Measurements from ENCODE around the gene GPR139.

Gene GPR139

GRCh38 chr16:20051611-20052010 is 22.1 kb downstream of the GPR139 start:
- no peak for DNase-seq

DNA sequence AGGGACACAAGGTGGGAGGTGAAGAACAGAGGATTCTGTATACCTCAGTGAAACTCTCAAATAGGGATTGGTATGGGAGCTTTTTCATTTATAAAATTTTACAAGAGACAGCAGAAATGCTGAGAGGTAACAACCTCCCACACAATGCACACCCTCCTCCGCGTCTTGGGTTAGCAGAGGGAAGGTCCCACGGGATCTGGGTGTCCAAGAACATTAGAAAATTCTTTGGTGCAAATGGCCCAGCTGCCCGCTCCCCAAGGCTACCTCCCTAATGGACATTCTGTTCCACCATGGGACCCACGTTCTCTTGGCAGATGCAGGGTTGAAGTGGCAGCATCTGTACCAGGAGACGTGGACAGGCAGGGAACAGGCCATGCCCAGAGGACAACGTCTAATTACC is 22.5 kb downstream of the GPR139 start:
- DNase-seq = no peak

- DNase-seq = no peak
Observed at GRCh38 chr16:20049831-20050230, 23.9 kb downstream of the GPR139 start.

DNA sequence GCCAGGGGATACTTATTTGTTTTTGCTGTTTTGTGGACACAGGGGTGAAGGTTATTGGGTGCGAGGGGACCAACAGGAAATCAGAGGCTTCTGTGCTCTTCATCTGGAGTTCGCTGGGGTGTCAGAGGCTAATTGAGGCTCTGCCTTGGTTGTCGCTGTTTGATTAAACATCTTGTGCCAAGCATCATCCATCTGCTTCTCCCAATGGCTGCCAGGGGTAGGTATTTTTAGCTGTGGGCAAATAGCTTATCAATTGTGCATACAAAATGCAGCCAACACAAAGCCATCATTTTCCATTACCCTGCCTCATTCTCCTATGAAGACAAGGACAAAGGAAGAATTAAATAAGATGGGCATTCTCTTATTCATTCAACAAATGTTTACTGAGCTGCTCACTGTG is 27.8 kb downstream of the GPR139 start:
- no peak for DNase-seq

DNA sequence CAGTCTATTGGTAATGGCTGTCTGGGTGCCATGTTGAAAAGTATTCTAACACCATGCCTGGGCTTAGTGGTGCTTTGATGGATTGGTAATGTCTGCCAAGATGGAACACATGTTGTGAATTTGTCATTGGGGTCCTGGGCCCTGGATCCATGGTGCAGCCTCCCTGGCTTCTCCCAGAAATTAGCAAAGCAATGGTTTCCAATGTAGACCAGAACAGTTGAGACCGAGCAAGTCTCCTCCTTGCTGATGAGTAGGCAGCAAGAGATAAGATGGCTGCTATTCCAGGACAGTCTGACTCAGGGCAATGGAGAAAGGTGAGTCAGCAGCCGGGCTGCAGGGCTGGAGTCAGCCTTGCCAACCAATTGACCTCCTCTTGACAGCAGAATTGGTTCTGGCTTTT is 30.8 kb downstream of the GPR139 start:
- DNase-seq = no peak

DNA sequence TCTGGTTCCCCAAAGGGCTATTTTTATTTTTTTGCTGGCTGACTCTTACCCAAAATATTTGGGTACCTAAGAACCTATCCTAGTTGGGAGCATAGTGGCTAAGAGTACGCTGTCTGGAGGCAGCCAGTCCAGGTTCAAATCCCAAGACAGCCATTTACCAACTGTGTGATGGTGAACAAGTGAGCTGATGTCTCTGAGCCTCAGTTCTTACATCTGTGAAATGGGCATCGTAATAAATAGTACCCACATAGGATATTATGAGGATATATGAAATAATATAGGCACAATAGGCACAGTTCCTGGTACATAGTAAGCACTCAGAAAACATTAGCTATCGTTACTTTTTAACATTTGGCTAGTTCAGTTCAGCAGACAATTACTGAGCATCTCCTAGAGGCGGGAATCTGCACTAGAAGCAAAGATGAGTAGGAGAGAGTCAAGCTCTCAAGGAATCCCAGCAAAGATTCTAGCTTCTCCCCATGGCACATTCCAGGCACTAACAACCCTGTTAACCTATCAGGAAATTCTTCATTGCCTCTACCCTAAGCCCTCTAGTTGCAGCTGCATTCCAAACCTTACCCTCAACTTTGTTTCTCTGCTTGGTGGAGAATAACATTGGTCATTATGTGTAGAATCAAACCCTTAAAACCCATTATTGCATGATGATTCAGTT is 31.6 kb downstream of the GPR139 start:
- DNase-seq = no peak

DNA sequence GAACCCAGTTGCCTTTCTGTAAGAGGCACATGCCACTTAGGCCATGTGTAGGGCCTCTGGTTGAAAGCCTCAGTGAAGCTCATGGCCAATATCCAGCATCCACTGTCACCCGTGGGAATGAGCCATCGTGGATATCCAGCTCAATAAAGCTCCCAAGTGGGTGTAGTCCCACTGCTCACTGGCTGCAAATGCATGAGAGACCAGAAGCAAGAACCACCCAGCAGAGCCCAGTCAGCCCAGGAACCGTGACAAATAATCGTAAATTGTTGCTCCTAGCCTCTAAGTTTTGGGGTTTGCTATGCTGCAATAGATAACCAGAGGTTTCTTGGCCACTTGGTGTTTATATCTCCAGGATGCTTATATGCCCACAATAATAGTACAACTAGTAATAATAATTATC is 33.7 kb downstream of the GPR139 start:
- DNase-seq = no peak

- DNase-seq = no peak
Observed at GRCh38 chr16:20029611-20030010, 44.1 kb downstream of the GPR139 start.

- DNase-seq = no peak
Observed at GRCh38 chr16:20026361-20027072, 47.2 kb downstream of the GPR139 start.

DNA sequence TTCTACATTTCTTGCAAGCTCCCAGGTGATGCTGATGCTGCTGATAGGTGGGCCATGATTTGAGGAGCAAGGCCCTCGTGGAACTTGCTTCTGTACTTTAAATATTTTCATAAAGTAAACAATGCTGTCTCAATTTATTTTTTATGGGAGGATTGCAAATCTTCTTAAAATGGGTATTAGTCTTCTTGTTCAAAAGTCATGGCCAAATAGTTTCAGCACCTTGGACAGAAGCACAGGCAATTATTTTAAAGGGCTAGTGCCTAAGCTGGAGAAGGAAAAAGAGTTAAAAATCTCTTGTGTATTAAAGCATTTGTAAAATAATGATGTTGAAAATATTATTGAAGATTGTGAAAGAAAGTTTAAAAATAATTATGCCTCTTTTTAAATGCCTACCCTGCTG is 50.5 kb downstream of the GPR139 start:
- DNase-seq = no peak

DNA sequence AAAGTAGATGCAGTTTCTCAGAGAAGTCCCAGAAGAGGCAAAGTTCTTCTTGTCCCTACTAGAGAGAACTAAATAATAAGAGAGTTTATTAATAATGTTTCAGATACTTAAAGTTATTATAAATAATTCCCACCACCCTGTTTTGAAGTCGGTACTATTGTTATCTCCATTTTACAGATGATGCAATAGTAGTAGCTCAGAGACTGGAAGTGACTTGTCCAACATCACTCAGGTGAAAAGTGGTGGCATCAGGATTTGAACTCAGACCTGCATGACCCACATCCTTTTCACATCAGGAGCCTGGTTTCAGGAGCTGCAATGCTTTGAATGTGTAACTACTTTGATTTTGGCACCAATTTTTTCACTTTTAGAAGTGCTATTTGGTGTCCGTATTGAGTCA is 52.7 kb downstream of the GPR139 start:
- DNase-seq = no peak

DNA sequence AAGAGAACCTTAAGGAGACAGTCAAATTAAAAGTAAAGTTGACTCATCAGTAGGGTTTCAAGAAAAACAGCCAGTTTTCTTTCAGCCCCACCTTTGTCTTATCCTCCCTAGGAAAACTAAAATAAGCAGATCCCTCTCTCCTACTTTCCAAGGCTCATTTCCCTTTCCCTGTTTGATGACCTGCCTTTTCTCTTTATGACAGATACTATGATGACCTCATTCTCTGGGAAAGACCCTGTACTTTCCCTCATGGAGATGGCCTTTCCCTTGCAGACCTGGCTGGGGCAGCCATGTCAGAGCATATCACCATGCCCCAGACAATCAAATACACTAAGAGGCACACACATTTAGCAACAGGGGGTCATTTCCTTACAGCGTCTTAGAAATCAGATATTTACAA is 53.6 kb downstream of the GPR139 start:
- DNase-seq = no peak

- DNase-seq = no peak
Observed at GRCh38 chr16:20016234-20016633, 57.5 kb downstream of the GPR139 start.

GRCh38 chr16:20004931-20005330 is 68.8 kb downstream of the GPR139 start:
- DNase-seq = no peak

DNA sequence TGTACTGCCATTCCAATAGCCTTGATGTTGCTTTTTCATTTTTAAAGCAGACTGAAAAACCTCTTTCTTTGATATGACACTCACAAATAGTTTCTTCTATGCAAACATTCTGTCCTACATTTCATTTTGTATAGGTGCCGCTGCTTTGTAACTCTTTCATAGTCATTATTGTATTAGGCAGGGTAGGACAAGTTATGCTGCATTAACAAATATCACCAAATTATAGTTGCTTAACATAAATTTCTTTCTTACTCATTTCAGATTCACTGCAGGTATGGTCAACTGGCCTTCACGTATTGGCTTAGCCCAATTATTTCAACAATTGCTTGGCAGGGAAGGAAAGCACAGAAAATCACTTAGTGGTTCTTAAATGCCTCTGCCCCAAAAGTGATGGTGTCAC is 70.8 kb downstream of the GPR139 start:
- DNase-seq = no peak

- DNase-seq = peak; percentile 28
Observed at GRCh38 chr16:20001856-20002707, 71.6 kb downstream of the GPR139 start.

DNA sequence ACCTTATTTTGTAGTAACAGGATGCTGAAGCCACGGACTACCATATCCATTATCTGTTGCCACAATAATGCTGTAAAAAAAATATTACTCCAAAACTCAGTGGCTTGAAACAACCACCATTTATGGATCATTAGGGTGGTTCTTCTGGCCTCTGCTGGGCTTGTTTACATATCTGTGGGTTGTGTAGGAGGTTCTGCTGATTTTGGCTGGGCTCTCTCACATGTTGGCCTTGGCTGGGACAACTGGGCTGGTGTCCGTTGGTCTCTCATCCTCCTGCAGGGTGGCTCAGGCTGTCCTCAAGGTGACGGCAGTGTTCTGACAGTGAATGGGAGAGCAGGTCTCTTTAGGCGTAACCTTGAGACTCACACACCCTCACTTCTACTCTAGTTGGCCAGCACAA is 76.0 kb downstream of the GPR139 start:
- no peak for DNase-seq

- no peak for DNase-seq
Observed at GRCh38 chr16:19997264-19997663, 76.4 kb downstream of the GPR139 start.

DNA sequence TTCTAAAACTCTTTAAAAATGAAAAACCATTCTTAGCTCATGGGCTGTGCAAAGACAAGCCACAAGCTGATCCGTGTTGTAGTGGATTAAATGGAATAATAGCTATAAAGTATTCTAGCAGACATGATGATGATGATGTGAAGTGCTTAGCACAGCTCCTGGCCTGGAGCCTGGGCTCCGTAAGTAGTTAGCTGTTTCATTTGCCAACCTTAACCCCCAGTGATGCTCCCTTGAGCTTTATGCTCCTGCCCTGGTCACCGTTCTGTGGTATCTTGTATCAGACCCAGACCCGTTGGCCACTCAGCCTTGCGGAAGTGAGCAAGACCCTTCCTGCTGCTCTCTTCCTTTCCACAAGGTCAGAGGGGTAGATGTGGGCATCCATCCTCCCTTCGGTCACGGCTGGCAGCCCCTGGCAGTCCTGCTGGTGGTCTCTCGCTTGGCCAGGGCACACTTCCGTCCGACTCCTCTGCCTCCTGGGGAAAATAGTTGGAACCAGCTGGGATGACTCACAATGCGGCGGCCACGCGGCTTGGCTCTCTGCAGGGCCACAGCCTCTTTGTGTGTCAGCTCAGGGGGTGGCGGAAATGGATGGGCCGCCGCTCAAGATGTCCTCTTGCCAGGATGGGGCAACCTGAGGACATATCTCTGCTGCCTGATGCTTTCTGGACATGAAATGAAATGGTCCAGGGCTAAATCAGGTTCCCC is 79.1 kb downstream of the GPR139 start:
- DNase-seq = no peak

- DNase-seq = no peak
Observed at GRCh38 chr16:19991614-19992013, 82.1 kb downstream of the GPR139 start.

DNA sequence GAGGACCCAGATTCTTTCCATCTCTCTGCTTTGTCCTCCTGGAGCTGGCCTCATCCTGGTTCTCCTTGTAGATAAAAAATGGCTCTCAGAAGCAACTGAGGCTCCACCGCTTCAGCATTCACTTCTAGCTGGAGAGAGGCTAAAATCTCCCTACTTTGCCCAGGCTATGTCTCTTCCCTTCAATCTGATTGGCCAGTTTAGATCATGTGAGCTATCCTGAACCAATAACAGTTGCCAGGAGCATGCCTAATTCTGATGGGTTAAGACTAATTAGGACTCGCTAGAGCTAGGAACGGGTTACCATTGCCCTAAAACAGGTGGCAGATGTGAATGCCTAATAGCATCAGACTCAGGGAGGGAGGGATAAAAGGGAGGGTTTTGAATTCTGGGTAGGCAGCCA is 89.6 kb downstream of the GPR139 start:
- no peak for DNase-seq
